Lower leg skin (tissue), 3 donors: ENCODE data around the gene DIP2A.

Source experiments
- POLR2A ChIP-seq, 2 donors: fragments of 450-650 bp; IDR thresholded peaks; one replicate each; pipeline ENCODE4 v1.6.1; 2016 to 2017; ENCODE audit warnings: antibody characterized with exemption in 2 of 2, mild to moderate bottlenecking in 1 of 2, moderate library complexity in 1 of 2
- TF ChIP-seq, protein P1 (sequence below), 3 donors: fragments of 450-650 bp; IDR thresholded peaks; one replicate each; pipeline ENCODE4 v1.5.1; 2016; ENCODE audit warnings: antibody characterized with exemption in 3 of 3, mild to moderate bottlenecking in 3 of 3, moderate library complexity in 2 of 3

DNA sequence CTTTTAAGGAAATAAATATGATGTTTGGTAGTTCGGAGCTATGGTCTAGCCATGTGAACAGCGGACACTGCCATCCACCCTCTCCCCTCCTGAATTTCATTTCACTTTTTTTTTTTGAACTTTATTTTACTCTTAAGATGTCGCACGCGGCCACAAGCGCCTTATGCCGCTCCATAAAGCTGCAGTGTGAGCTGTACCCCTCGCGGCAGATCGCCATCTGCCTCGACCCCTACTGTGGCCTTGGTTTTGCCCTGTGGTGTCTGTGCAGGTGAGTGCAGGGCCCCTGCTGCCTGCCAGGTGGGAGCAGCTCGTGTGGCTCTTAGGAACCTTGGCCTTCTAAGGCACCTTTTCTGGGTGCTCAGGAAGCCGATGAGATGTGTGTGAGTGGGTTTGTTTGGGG is 98.1 kb downstream of the DIP2A start:
- TF ChIP-seq, protein P1, sequence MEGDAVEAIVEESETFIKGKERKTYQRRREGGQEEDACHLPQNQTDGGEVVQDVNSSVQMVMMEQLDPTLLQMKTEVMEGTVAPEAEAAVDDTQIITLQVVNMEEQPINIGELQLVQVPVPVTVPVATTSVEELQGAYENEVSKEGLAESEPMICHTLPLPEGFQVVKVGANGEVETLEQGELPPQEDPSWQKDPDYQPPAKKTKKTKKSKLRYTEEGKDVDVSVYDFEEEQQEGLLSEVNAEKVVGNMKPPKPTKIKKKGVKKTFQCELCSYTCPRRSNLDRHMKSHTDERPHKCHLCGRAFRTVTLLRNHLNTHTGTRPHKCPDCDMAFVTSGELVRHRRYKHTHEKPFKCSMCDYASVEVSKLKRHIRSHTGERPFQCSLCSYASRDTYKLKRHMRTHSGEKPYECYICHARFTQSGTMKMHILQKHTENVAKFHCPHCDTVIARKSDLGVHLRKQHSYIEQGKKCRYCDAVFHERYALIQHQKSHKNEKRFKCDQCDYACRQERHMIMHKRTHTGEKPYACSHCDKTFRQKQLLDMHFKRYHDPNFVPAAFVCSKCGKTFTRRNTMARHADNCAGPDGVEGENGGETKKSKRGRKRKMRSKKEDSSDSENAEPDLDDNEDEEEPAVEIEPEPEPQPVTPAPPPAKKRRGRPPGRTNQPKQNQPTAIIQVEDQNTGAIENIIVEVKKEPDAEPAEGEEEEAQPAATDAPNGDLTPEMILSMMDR (IDR thresholded peaks at IDR 0.05): no peak
- no peak for TF ChIP-seq POLR2A (IDR thresholded peaks at IDR 0.05)
